Peyer's patch (tissue), 4 donors: ENCODE data around the gene GPR34.

Source experiments
- CTCF ChIP-seq, 6 experiments: fragments of 450-650 bp in 4 of 6; fragments of 200-600 bp in 2 of 6; sonication (generic) in 1 of 6; IDR thresholded peaks; one replicate each; pipeline ENCODE4 v1.5.1; 2017 to 2019; ENCODE audit warnings: antibody characterized with exemption in 6 of 6, mild to moderate bottlenecking in 3 of 6, moderate library complexity in 1 of 6
- POLR2A ChIP-seq, 2 donors: fragments of 450-650 bp; IDR thresholded peaks; one replicate each; pipeline ENCODE4 v1.5.1; 2017; ENCODE audit warnings: antibody characterized with exemption in 2 of 2, mild to moderate bottlenecking in 2 of 2, moderate library complexity in 2 of 2

GRCh38 chrX:41665686-41666085 lies 23.1 kb upstream of the GPR34 start:
- TF ChIP-seq CTCF (IDR thresholded peaks at IDR 0.05) (no peak), POLR2A (IDR thresholded peaks at IDR 0.05) (no peak)
